ENCODE results near the gene HIBCH. TPM values are rescaled to one million over a fixed set of nuclear protein-coding genes. Genes with fewer than 3 reads are reported as not detected.

Gene HIBCH
- total and polyA plus RNA-seq, 2 donors (not counting 3 experiments of a cell fraction or from before 2014, with no cell fraction given): 6.4 to 24.7 TPM

DNA sequence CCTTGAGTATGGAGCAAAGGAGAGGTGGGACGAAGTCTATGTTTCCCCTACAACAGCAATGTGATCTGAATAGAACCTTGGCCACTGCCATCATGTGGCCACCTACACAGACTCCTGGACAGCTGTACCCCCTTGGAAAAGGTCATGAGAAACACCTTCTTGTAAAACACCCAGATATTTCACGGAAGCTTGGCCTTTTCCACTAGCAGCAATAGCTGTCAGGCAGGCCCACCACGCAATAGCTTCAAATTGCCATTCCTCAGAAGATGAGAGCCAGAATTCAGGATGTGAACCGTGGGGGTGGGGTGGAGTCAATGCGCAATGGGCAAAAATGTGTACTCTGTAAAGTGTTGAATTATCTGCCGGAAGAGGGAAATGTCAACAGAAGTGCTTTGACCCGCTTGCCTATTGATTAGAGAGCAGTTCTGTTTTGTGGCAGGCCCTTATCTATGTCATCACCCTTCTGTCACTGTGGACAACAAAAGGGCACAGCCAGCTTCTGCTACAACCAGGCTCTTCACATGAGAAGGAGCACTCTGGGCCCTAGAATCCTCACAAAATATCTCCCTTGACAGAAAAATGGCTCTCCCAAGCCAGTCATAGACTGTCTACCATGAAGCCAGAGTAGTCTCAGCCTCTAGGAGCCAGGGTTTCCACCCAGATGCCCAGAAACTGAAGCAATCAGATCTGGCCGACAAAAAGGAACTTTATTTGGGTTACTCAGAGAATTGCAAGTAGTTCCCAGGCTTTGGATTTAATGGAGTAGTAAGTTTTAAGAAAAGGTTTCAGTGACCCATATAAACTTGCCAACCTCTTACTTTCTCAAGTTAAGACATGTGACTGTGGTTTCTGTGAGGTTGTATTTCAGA lies 33.3 kb upstream of the HIBCH start:
- H4K20me1 ChIP-seq (replicated peaks; ENCODE audit: control insufficient read depth, extremely low read depth, insufficient read depth, low read length): peaks cover 3% of the 10 kb centered on the region
- FAIRE-seq: no peak
- no TSS peak for BruUV-seq (replicated peaks)
- H3K4me1 ChIP-seq (ENCODE audit: control insufficient read depth, extremely low read depth, insufficient read depth, low read length): no peaks in the 10 kb centered on the region
- dilution Hi-C loops (cut with MboI; ENCODE audit: extremely low pct_ligation_motif_present, low sequenced_read_pairs) (no loop called here), intact Hi-C loops (cut with micrococcal nuclease) (no loop called here)
- no peaks in the 10 kb centered on the region for H3K9me1 ChIP-seq (replicated peaks; ENCODE audit: control insufficient read depth, extremely low read depth, insufficient read depth, low read length)
- H3K36me3 ChIP-seq (ENCODE audit: control insufficient read depth in 2 of 2, extremely low read depth in 1 of 2, insufficient read depth in 2 of 2, low read length in 2 of 2): no peaks in the 10 kb centered on the region
- no peak overlapping the region for H3K4me3 ChIP-seq (replicated peaks in 1 of 3; ENCODE audit: insufficient read depth in 1 of 3, low read depth in 1 of 3, low read length in 3 of 3)
- peaks cover 38% of the 10 kb centered on the region for H3K79me2 ChIP-seq (ENCODE audit: control insufficient read depth, insufficient read depth, low read length)
- no peak for DNase-seq (ENCODE audit: low read depth, low spot score)
- no peaks in the 10 kb centered on the region for H3K27me3 ChIP-seq (ENCODE audit: control insufficient read depth in 2 of 2, insufficient read depth in 2 of 2, low read length in 2 of 2)
- ChIA-PET CTCF (interaction anchor here (1.0 to 3.8 kb wide), 2 partner anchors 8 to 24 kb away, joined by 3 to 20 read pairs; no protein-coding TSS in a partner anchor), POLR2A (no interaction called here)
- no peak overlapping the region for H2AFZ ChIP-seq (ENCODE audit: low read depth, low read length)
- H3K9ac ChIP-seq (replicated peaks; ENCODE audit: extremely low read depth, insufficient read depth, low read length): no peak overlapping the region
- no peak overlapping the region for H3K27ac ChIP-seq (ENCODE audit: insufficient read depth, low read depth, low read length)
- no peaks in the 10 kb centered on the region for H3K9me3 ChIP-seq (replicated peaks; ENCODE audit: control insufficient read depth, insufficient read depth, low read length)
- no peak overlapping the region for H3K4me2 ChIP-seq (ENCODE audit: insufficient read depth, low read length)
- TF ChIP-seq FOS (IDR thresholded peaks at IDR 0.05; ENCODE audit: borderline replicate concordance, insufficient read depth, low read length) (no peak), GATA2 (IDR thresholded peaks at IDR 0.05; ENCODE audit: insufficient read depth, insufficient read length, low read depth, low read length) (no peak), MYC (IDR thresholded peaks at IDR 0.05; ENCODE audit: low read depth, low read length) (no peak), POLR2A (IDR thresholded peaks at IDR 0.05; ENCODE audit: low read depth, low read length) (no peak), POLR2AphosphoS5 (IDR thresholded peaks at IDR 0.05; ENCODE audit: insufficient read depth, low read depth, low read length) (no peak), JUN (IDR thresholded peaks at IDR 0.05; ENCODE audit: borderline replicate concordance, insufficient read depth, insufficient read length, low read depth) (no peak), EZH2 (IDR thresholded peaks at IDR 0.05; ENCODE audit: borderline replicate concordance, low read depth, low read length, severe bottlenecking) (no peak)
- TF ChIP-seq, protein P1, sequence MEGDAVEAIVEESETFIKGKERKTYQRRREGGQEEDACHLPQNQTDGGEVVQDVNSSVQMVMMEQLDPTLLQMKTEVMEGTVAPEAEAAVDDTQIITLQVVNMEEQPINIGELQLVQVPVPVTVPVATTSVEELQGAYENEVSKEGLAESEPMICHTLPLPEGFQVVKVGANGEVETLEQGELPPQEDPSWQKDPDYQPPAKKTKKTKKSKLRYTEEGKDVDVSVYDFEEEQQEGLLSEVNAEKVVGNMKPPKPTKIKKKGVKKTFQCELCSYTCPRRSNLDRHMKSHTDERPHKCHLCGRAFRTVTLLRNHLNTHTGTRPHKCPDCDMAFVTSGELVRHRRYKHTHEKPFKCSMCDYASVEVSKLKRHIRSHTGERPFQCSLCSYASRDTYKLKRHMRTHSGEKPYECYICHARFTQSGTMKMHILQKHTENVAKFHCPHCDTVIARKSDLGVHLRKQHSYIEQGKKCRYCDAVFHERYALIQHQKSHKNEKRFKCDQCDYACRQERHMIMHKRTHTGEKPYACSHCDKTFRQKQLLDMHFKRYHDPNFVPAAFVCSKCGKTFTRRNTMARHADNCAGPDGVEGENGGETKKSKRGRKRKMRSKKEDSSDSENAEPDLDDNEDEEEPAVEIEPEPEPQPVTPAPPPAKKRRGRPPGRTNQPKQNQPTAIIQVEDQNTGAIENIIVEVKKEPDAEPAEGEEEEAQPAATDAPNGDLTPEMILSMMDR (IDR thresholded peaks at IDR 0.05; ENCODE audit: extremely low read depth in 1 of 2, insufficient read depth in 1 of 2, low read depth in 1 of 2, low read length in 2 of 2): no peak
- TF ChIP-seq, protein P2, sequence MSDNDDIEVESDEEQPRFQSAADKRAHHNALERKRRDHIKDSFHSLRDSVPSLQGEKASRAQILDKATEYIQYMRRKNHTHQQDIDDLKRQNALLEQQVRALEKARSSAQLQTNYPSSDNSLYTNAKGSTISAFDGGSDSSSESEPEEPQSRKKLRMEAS (IDR thresholded peaks at IDR 0.05; ENCODE audit: insufficient read depth, insufficient read length): no peak
